HepG2 (cell line): ENCODE data around the gene STX12. TPM values are rescaled to one million over a fixed set of nuclear protein-coding genes. Genes with fewer than 3 reads are reported as not detected.

Source experiments
- DPF2 ChIP-seq: sonication (generic); formaldehyde crosslinking; IDR thresholded peaks from 2 replicates; pipeline ENCODE4 v1.4.0; 2020; ENCODE audit warnings: mild to moderate bottlenecking, low read depth, missing genetic modification reagents, borderline replicate concordance
- ERF ChIP-seq: IDR thresholded peaks from 2 replicates; pipeline ENCODE4 v1.6.1; 2018; ENCODE audit warnings: missing biosample characterization, missing genetic modification reagents
- HNF4A ChIP-seq: sonication (generic); formaldehyde crosslinking; IDR thresholded peaks from 2 replicates; pipeline ENCODE4 v1.4.0; 2020; ENCODE audit warnings: missing genetic modification reagents
- IRF2 ChIP-seq: IDR thresholded peaks from 2 replicates; pipeline ENCODE4 v1.6.1; 2018; ENCODE audit warnings: missing genetic modification reagents, missing compliant biosample characterization
- NBN ChIP-seq: fragments of 450-650 bp; conservative IDR thresholded peaks from 2 replicates; pipeline ENCODE4 v1.6.1; 2017
- RXRB ChIP-seq: IDR thresholded peaks from 2 replicates; pipeline ENCODE4 v1.6.1; 2016; ENCODE audit warnings: borderline replicate concordance, missing genetic modification reagents, missing compliant biosample characterization
- YEATS4 ChIP-seq: sonication (generic); formaldehyde crosslinking; IDR thresholded peaks from 2 replicates; pipeline ENCODE4 v1.4.0; 2020; ENCODE audit warnings: missing genetic modification reagents, borderline replicate concordance
- ZNF138 ChIP-seq: sonication (generic); formaldehyde crosslinking; IDR thresholded peaks from 2 replicates; pipeline ENCODE4 v1.5.0; 2020; ENCODE audit warnings: mild to moderate bottlenecking, low read depth, missing genetic modification reagents
- ZNF180 ChIP-seq: sonication (generic); formaldehyde crosslinking; IDR thresholded peaks from 2 replicates; pipeline ENCODE4 v1.4.0; 2020; ENCODE audit warnings: low read depth, missing genetic modification reagents, borderline replicate concordance
- polyA plus RNA-seq, 8 experiments: library from polyadenylated mRNA; depleted of rRNA in 3 of 8; stranded (reverse) in 7 of 8; unstranded in 1 of 8; fragments of >200 nt; fragmentation: Illumina TruSeq in 4 of 8; extraction: Trizol in 4 of 8; gene quantifications; 2 replicates each; pipeline versions ENCODE4 v1.2.1 to v1.2.3, GENCODE V29; 2011 to 2016; ENCODE audit warnings: low read depth in 4 of 8, missing spikeins in 1 of 8, mixed read lengths in 1 of 8; ENCODE audit not compliant: insufficient read depth in 1 of 8
- total RNA-seq, 5 experiments: library from RNA; depleted of rRNA; stranded (reverse); fragments of >200 nt; fragmentation: Illumina TruSeq; extraction: Trizol; gene quantifications; 2 replicates each; pipeline ENCODE4 v1.2.3, GENCODE V29; 2016; ENCODE audit warnings: low read depth in 1 of 5
- TF ChIP-seq, protein P1 (sequence below): IDR thresholded peaks from 2 replicates; pipeline ENCODE4 v1.6.1; 2018; ENCODE audit warnings: missing genetic modification reagents, mild to moderate bottlenecking, missing compliant biosample characterization
- TF ChIP-seq, protein P2 (sequence below): IDR thresholded peaks from 2 replicates; pipeline ENCODE4 v1.6.1; 2016; ENCODE audit warnings: missing compliant biosample characterization, missing genetic modification reagents, borderline replicate concordance
- TF ChIP-seq, protein P3 (sequence below): sonication (generic); formaldehyde crosslinking; IDR thresholded peaks from 2 replicates; pipeline ENCODE4 v1.8.0; 2022; ENCODE audit warnings: missing genetic modification reagents, mild to moderate bottlenecking, borderline replicate concordance
- TF ChIP-seq, protein P4 (sequence below): sonication (generic); formaldehyde crosslinking; IDR thresholded peaks from 2 replicates; pipeline ENCODE4 v1.4.0; 2020; ENCODE audit warnings: missing genetic modification reagents, borderline replicate concordance
- TF ChIP-seq, protein P5 (sequence below): IDR thresholded peaks from 2 replicates; pipeline ENCODE4 v1.6.1; 2016; ENCODE audit warnings: low read depth
- TF ChIP-seq, protein P6 (sequence below): IDR thresholded peaks from 2 replicates; pipeline ENCODE4 v1.4.0; 2020; ENCODE audit warnings: mild to moderate bottlenecking, missing genetic modification reagents

Gene STX12
- total and polyA plus RNA-seq, 2 of the 13 experiments (the other 11 are each of a cell fraction or from before 2014, with no cell fraction given), result 9.0 to 19.7 TPM

DNA sequence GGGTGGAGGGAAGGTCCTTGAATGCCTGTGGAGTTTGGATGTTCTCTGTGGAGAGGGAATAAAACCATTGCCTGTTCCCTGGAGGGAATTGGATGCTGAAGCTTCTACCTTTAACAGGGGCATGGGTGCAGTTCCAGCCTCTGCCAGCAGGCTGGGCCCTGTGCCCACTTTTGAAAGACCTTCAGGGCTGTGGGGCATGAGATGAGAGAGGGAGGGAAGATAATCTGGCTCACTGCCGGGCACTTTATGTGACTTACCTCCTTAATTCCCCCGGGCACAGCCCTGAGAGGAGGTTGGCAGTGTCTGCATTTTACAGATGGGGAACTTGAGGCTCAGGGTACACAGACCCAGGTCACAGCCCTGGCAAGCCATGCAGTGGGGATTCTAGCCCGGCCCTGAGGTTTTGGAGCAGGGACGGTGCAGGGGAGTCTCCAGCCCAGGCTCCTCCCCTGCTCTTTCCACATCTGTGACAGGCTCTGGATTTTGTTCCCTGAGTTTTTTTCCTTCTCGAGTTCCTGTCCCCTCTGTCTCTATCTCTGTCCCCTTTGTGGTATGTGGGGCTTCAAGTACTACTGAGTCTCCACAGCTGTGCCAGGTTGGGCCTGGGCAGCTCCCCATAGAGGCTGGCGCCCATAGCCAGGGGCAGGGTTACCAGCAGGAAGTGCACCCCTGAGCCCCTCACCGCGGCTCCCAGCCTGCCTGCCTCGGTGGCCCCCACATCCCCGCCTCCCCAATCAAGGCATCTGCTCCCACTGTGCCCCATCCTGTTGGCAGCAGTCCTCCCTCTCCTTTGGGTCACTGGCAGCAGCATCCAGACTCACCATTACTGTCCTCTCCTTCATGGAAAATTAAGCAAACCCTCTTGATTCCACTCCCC, 85.3 kb downstream of the STX12 start (continued):
- TF ChIP-seq, protein P1, sequence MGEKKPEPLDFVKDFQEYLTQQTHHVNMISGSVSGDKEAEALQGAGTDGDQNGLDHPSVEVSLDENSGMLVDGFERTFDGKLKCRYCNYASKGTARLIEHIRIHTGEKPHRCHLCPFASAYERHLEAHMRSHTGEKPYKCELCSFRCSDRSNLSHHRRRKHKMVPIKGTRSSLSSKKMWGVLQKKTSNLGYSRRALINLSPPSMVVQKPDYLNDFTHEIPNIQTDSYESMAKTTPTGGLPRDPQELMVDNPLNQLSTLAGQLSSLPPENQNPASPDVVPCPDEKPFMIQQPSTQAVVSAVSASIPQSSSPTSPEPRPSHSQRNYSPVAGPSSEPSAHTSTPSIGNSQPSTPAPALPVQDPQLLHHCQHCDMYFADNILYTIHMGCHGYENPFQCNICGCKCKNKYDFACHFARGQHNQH, result peak; percentile 65; the same call in 1 of the 2 replicates
- TF ChIP-seq, protein P2, sequence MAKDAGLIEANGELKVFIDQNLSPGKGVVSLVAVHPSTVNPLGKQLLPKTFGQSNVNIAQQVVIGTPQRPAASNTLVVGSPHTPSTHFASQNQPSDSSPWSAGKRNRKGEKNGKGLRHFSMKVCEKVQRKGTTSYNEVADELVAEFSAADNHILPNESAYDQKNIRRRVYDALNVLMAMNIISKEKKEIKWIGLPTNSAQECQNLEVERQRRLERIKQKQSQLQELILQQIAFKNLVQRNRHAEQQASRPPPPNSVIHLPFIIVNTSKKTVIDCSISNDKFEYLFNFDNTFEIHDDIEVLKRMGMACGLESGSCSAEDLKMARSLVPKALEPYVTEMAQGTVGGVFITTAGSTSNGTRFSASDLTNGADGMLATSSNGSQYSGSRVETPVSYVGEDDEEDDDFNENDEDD (CRISPR knock-in tag), result 0 out of 2 replicates have a peak, but pooled peaks have one; percentile 28
- TF ChIP-seq, protein P3, sequence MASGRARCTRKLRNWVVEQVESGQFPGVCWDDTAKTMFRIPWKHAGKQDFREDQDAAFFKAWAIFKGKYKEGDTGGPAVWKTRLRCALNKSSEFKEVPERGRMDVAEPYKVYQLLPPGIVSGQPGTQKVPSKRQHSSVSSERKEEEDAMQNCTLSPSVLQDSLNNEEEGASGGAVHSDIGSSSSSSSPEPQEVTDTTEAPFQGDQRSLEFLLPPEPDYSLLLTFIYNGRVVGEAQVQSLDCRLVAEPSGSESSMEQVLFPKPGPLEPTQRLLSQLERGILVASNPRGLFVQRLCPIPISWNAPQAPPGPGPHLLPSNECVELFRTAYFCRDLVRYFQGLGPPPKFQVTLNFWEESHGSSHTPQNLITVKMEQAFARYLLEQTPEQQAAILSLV (CRISPR knock-in tag), result no peak
- TF ChIP-seq ZNF180 (CRISPR knock-in tag) (no peak), RXRB (CRISPR knock-in tag) (no peak), ZNF138 (CRISPR knock-in tag) (no peak; the same call in 1 of the 2 replicates), HNF4A (CRISPR knock-in tag) (0 out of 2 replicates have a peak, but pooled peaks have one; percentile 9), DPF2 (CRISPR knock-in tag) (no peak), ERF (CRISPR knock-in tag) (0 out of 2 replicates have a peak, but pooled peaks have one; percentile 28), YEATS4 (CRISPR knock-in tag) (peak; percentile 39; the same call in 1 of the 2 replicates), IRF2 (CRISPR knock-in tag) (peak; percentile 44; the same call in 1 of the 2 replicates), NBN (no peak)
- TF ChIP-seq, protein P4, sequence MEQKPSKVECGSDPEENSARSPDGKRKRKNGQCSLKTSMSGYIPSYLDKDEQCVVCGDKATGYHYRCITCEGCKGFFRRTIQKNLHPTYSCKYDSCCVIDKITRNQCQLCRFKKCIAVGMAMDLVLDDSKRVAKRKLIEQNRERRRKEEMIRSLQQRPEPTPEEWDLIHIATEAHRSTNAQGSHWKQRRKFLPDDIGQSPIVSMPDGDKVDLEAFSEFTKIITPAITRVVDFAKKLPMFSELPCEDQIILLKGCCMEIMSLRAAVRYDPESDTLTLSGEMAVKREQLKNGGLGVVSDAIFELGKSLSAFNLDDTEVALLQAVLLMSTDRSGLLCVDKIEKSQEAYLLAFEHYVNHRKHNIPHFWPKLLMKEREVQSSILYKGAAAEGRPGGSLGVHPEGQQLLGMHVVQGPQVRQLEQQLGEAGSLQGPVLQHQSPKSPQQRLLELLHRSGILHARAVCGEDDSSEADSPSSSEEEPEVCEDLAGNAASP (CRISPR knock-in tag), result 0 out of 2 replicates have a peak, but pooled peaks have one; percentile 28
- TF ChIP-seq, protein P5, sequence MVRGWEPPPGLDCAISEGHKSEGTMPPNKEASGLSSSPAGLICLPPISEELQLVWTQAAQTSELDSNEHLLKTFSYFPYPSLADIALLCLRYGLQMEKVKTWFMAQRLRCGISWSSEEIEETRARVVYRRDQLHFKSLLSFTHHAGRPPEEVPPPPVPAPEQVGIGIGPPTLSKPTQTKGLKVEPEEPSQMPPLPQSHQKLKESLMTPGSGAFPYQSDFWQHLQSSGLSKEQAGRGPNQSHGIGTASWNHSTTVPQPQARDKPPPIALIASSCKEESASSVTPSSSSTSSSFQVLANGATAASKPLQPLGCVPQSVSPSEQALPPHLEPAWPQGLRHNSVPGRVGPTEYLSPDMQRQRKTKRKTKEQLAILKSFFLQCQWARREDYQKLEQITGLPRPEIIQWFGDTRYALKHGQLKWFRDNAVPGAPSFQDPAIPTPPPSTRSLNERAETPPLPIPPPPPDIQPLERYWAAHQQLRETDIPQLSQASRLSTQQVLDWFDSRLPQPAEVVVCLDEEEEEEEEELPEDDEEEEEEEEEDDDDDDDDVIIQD (CRISPR knock-in tag), result no peak
- TF ChIP-seq, protein P6, sequence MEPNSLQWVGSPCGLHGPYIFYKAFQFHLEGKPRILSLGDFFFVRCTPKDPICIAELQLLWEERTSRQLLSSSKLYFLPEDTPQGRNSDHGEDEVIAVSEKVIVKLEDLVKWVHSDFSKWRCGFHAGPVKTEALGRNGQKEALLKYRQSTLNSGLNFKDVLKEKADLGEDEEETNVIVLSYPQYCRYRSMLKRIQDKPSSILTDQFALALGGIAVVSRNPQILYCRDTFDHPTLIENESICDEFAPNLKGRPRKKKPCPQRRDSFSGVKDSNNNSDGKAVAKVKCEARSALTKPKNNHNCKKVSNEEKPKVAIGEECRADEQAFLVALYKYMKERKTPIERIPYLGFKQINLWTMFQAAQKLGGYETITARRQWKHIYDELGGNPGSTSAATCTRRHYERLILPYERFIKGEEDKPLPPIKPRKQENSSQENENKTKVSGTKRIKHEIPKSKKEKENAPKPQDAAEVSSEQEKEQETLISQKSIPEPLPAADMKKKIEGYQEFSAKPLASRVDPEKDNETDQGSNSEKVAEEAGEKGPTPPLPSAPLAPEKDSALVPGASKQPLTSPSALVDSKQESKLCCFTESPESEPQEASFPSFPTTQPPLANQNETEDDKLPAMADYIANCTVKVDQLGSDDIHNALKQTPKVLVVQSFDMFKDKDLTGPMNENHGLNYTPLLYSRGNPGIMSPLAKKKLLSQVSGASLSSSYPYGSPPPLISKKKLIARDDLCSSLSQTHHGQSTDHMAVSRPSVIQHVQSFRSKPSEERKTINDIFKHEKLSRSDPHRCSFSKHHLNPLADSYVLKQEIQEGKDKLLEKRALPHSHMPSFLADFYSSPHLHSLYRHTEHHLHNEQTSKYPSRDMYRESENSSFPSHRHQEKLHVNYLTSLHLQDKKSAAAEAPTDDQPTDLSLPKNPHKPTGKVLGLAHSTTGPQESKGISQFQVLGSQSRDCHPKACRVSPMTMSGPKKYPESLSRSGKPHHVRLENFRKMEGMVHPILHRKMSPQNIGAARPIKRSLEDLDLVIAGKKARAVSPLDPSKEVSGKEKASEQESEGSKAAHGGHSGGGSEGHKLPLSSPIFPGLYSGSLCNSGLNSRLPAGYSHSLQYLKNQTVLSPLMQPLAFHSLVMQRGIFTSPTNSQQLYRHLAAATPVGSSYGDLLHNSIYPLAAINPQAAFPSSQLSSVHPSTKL (CRISPR knock-in tag), result peak; percentile 29; the same call in 1 of the 2 replicates
